PC-3 (cell line): ENCODE data around the gene TRRAP. TPM values are rescaled to one million over a fixed set of nuclear protein-coding genes. Genes with fewer than 3 reads are reported as not detected.

Experiments
- ATAC-seq: fragments of 200-7000 bp; cut with Tn5 transposase; 2 replicates; pipeline ENCODE4 v1.9.1; 2020; ENCODE audit warnings: mild to moderate bottlenecking, moderate library complexity
- BruUV-seq: library from RNA; stranded (reverse); fragments of 400-500 nt; replicated peaks from 2 replicates; lab custom pipeline; 2021; lab: Mats Ljungman, UMichigan
- CTCF ChIA-PET: fragments of 300-600 bp; sonication (Branson Sonifier 250); formaldehyde crosslinking; loops from one replicate; lab custom pipeline; 2022; ENCODE audit warnings: antibody characterized with exemption; lab: Charles Lee
- POLR2A ChIA-PET: fragments of 300-600 bp; sonication (Branson Sonifier 250); formaldehyde crosslinking; loops from one replicate; lab custom pipeline; 2022; ENCODE audit warnings: antibody characterized with exemption; ENCODE audit not compliant: unreplicated experiment; lab: Charles Lee
- DNase-seq: peaks from one replicate; pipeline ENCODE4 v3.0.0-alpha.2; 2015
- H2AFZ ChIP-seq: fragments of 300-600 bp; sonication (generic); 2 replicates; pipeline ENCODE4 v1.6.0; 2016; ENCODE audit warnings: antibody characterized with exemption, low read length
- H3F3A ChIP-seq: fragments of 300-600 bp; sonication (generic); one replicate; pipeline ENCODE4 v1.6.0; 2017; ENCODE audit warnings: antibody characterized with exemption, low read length, control low read depth, mild to moderate bottlenecking; ENCODE audit not compliant: unreplicated experiment
- H3K27ac ChIP-seq: fragments of 300-600 bp; sonication (generic); 2 replicates; pipeline ENCODE4 v1.5.1; 2016; ENCODE audit warnings: mild to moderate bottlenecking, low read length
- H3K27me3 ChIP-seq: fragments of 300-600 bp; sonication (generic); 2 replicates; pipeline ENCODE4 v1.6.1; 2016; ENCODE audit warnings: low read length, mixed read lengths
- H3K36me3 ChIP-seq: fragments of 300-600 bp; sonication (generic); 2 replicates; pipeline ENCODE4 v1.6.1; 2016; ENCODE audit warnings: low read depth, mixed run types, low read length, mixed read lengths
- H3K4me1 ChIP-seq: fragments of 300-600 bp; sonication (generic); 2 replicates; pipeline ENCODE4 v1.5.1; 2016; ENCODE audit warnings: low read length; ENCODE audit not compliant: insufficient read depth
- H3K4me2 ChIP-seq: fragments of 300-600 bp; sonication (generic); 2 replicates; pipeline ENCODE4 v1.6.0; 2016; ENCODE audit warnings: low read length
- H3K4me3 ChIP-seq: fragments of 300-600 bp; sonication (generic); 2 replicates; pipeline ENCODE4 v1.5.1; 2016; ENCODE audit warnings: mild to moderate bottlenecking, low read length, mixed read lengths
- H3K79me2 ChIP-seq: fragments of 300-600 bp; sonication (generic); 2 replicates; pipeline ENCODE4 v1.6.1; 2017; ENCODE audit warnings: low read length, mixed read lengths
- H3K9ac ChIP-seq: fragments of 300-600 bp; sonication (generic); 2 replicates; pipeline ENCODE4 v1.6.0; 2016; ENCODE audit warnings: mild to moderate bottlenecking, low read length
- H3K9me2 ChIP-seq: fragments of 300-600 bp; sonication (generic); replicated peaks from 2 replicates; pipeline ENCODE4 v1.6.1; 2016; ENCODE audit warnings: mixed run types, low read length, mixed read lengths
- H3K9me3 ChIP-seq: fragments of 300-600 bp; sonication (generic); 2 replicates; pipeline ENCODE4 v1.6.1; 2016; ENCODE audit warnings: low read length, mixed read lengths
- H4K20me1 ChIP-seq: fragments of 300-600 bp; sonication (generic); 2 replicates; pipeline ENCODE4 v1.6.1; 2016; ENCODE audit warnings: low read length, mixed read lengths
- EZH2 ChIP-seq: fragments of 300-600 bp; sonication (generic); IDR thresholded peaks from one replicate; pipeline ENCODE4 v1.6.1; 2017; ENCODE audit warnings: antibody characterized with exemption, mild to moderate bottlenecking, low read length; ENCODE audit not compliant: unreplicated experiment
- EZH2phosphoT487 ChIP-seq: fragments of 300-600 bp; sonication (generic); IDR thresholded peaks from 2 replicates; pipeline ENCODE4 v1.6.1; 2018; ENCODE audit warnings: mild to moderate bottlenecking, antibody characterized with exemption, low read length, borderline replicate concordance
- intact Hi-C: fragments of 100-400 bp; cut with micrococcal nuclease; formaldehyde crosslinking; loops from 2 replicates; pipeline ENCODE4 v1.9.0; 2023
- total RNA-seq: library from RNA; depleted of rRNA; stranded (reverse); fragments of >200 nt; gene quantifications from 2 replicates; pipeline ENCODE4 v1.2.3, GENCODE V29; 2014
- TF ChIP-seq, protein P1 (sequence below): fragments of 300-600 bp; sonication (generic); conservative IDR thresholded peaks from 2 replicates; pipeline ENCODE4 v1.5.1; 2017; ENCODE audit warnings: antibody characterized with exemption, low read depth, mild to moderate bottlenecking, low read length

The TRRAP gene
- total RNA-seq, 1 experiment from 2014 or later = 17.7 TPM

DNA sequence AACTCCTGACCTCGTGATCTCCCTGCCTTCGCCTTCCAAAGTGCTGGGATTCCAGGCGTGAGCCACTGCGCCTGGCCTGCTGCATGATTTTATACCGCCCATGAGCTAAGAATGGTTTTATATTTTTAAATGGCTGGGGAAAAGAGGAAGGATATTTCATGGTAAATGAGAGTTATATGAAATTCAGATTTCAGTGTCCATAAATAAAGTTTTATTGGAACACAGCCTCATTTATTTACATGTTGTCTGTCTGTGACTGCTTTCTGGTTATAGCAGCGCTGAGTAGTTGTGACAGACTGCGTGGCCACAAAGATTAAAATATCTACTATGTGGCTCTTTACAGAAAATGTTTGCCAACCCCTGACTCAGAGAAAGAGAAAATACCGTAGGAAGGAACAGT is 2.2 kb downstream of the TRRAP start:
- ChIA-PET POLR2A (no interaction called here), CTCF (interaction anchor here (0.5 kb wide), 1 partner anchor 452 kb away, joined by 4 read pairs; no protein-coding TSS in a partner anchor)
- Histone ChIP-seq H3K27me3 (no peaks in the 10 kb centered on the region), H3K4me2 (no peak overlapping the region), H3K9me2 (no peaks in the 10 kb centered on the region), H3K4me1 (peaks cover 7% of the 10 kb centered on the region), H4K20me1 (peaks cover 6% of the 10 kb centered on the region; the same call in 1 of the 2 replicates), H3K27ac (no peak overlapping the region), H3K9me3 (no peaks in the 10 kb centered on the region), H3K4me3 (no peak overlapping the region), H3K36me3 (peaks cover 27% of the 10 kb centered on the region), H2AFZ (no peak overlapping the region), H3K9ac (no peak overlapping the region), H3F3A (no peaks in the 10 kb centered on the region), H3K79me2 (peaks cover 25% of the 10 kb centered on the region)
- intact Hi-C loops = no loop called here
- BruUV-seq = no TSS peak
- no peak for DNase-seq
- TF ChIP-seq EZH2phosphoT487 (no peak), EZH2 (no peak)
- TF ChIP-seq, protein P1, sequence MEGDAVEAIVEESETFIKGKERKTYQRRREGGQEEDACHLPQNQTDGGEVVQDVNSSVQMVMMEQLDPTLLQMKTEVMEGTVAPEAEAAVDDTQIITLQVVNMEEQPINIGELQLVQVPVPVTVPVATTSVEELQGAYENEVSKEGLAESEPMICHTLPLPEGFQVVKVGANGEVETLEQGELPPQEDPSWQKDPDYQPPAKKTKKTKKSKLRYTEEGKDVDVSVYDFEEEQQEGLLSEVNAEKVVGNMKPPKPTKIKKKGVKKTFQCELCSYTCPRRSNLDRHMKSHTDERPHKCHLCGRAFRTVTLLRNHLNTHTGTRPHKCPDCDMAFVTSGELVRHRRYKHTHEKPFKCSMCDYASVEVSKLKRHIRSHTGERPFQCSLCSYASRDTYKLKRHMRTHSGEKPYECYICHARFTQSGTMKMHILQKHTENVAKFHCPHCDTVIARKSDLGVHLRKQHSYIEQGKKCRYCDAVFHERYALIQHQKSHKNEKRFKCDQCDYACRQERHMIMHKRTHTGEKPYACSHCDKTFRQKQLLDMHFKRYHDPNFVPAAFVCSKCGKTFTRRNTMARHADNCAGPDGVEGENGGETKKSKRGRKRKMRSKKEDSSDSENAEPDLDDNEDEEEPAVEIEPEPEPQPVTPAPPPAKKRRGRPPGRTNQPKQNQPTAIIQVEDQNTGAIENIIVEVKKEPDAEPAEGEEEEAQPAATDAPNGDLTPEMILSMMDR = no peak
- ATAC-seq = no peak

GRCh38 chr7:98881561-98882315 is 3.4 kb downstream of the TRRAP start:
- intact Hi-C loops = no loop called here
- no peaks in the 10 kb centered on the region for H3K9me3 ChIP-seq
- ChIA-PET POLR2A (no interaction called here), CTCF (no interaction called here)
- no peaks in the 10 kb centered on the region for H3K27me3 ChIP-seq
- H3K36me3 ChIP-seq = peaks cover 27% of the 10 kb centered on the region
- no peak for DNase-seq
- peaks cover 6% of the 10 kb centered on the region; the same call in 1 of the 2 replicates for H4K20me1 ChIP-seq
- H3K9ac ChIP-seq = no peak overlapping the region
- peaks cover 7% of the 10 kb centered on the region for H3K4me1 ChIP-seq
- TF ChIP-seq, protein P1 = no peak
- no peak for TF ChIP-seq EZH2phosphoT487
- TF ChIP-seq EZH2 = no peak
- BruUV-seq = no TSS peak
- no peak overlapping the region for H3K4me2 ChIP-seq
- H3K79me2 ChIP-seq = peaks cover 25% of the 10 kb centered on the region
- ATAC-seq = no peak
- no peaks in the 10 kb centered on the region for H3K9me2 ChIP-seq
- H3K4me3 ChIP-seq = no peak overlapping the region
- H3K27ac ChIP-seq = no peak overlapping the region
- H3F3A ChIP-seq = no peaks in the 10 kb centered on the region
- H2AFZ ChIP-seq = no peak overlapping the region

DNA sequence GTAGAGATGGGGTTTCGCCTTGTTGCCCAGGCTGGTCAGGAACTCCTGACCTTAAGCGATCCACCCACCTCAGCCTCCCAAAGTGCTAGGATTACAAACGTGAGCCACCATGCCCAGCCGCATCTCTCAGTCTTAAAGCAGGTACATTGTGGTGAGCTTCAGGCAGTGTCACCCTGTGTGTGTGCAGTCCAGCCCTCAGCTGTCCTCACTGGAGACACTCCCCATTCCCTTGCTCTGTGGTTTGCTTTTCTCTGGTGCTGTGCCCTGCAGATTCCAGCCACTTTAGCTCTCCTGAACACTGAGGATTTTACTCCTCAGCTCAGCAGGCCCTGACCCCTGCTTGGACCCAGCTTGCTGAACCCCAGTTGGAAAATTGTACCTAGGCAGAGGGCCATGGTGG is 6.1 kb downstream of the TRRAP start:
- Histone ChIP-seq H3K27me3 (no peaks in the 10 kb centered on the region), H4K20me1 (peaks cover 6% of the 10 kb centered on the region; the same call in 1 of the 2 replicates), H2AFZ (no peak overlapping the region), H3K36me3 (peaks cover 31% of the 10 kb centered on the region), H3K9me3 (no peaks in the 10 kb centered on the region), H3K9me2 (no peaks in the 10 kb centered on the region), H3K79me2 (peaks cover 16% of the 10 kb centered on the region), H3K27ac (no peak overlapping the region), H3F3A (no peaks in the 10 kb centered on the region), H3K4me3 (no peak overlapping the region), H3K9ac (no peak overlapping the region), H3K4me2 (no peak overlapping the region), H3K4me1 (peaks cover 7% of the 10 kb centered on the region)
- intact Hi-C loops = no loop called here
- TF ChIP-seq EZH2phosphoT487 = no peak
- no peak for TF ChIP-seq EZH2
- TF ChIP-seq, protein P1 = no peak
- ATAC-seq (no peak), DNase-seq (no peak)
- CTCF ChIA-PET = no interaction called here
- POLR2A ChIA-PET = no interaction called here
- BruUV-seq = no TSS peak
